CD4-positive, alpha-beta memory T cell (primary cell): Measurements from ENCODE around the gene GTF3C1. TPM values are rescaled to one million over a fixed set of nuclear protein-coding genes. Genes with fewer than 3 reads are reported as not detected.

Experiments
- CTCF ChIA-PET: fragments of 350-600 bp; sonication (Branson Sonifier 250); formaldehyde crosslinking; loops from one replicate; lab custom pipeline; 2021; ENCODE audit warnings: inconsistent platforms; ENCODE audit not compliant: partially characterized antibody; lab: Charles Lee
- POLR2A ChIA-PET: fragments of 350-600 bp; sonication (Branson Sonifier 250); formaldehyde crosslinking; loops from one replicate; lab custom pipeline; 2021; ENCODE audit not compliant: partially characterized antibody; lab: Charles Lee
- DNase-seq, 5 donors: peaks; one replicate each; pipeline versions ENCODE4 v3.0.0 to v3.0.0-alpha.2; 2020 to 2022; ENCODE audit warnings: mixed read lengths in 1 of 5
- H3K27ac ChIP-seq: one replicate; pipeline ENCODE4 v1.7.0; 2013; ENCODE audit warnings: low read depth, low read length
- H3K27me3 ChIP-seq: 2 replicates; pipeline ENCODE4 v1.7.0; 2013; ENCODE audit warnings: mild to moderate bottlenecking, low read length, moderate library complexity; ENCODE audit not compliant: insufficient read depth
- H3K36me3 ChIP-seq: 2 replicates; pipeline ENCODE4 v1.7.0; 2013; ENCODE audit warnings: mild to moderate bottlenecking, low read length, moderate library complexity; ENCODE audit not compliant: insufficient read depth
- H3K4me1 ChIP-seq: 2 replicates; pipeline ENCODE4 v1.7.0; 2013; ENCODE audit warnings: mild to moderate bottlenecking, low read length, moderate library complexity; ENCODE audit not compliant: insufficient read depth
- H3K4me3 ChIP-seq, 2 donors: one replicate each; pipeline ENCODE4 v1.7.0; 2013; ENCODE audit warnings: low read length in 2 of 2, mild to moderate bottlenecking in 1 of 2
- H3K9me3 ChIP-seq, 2 donors: one replicate each; pipeline ENCODE4 v1.7.0; 2013; ENCODE audit warnings: low read length in 2 of 2, control low read depth in 1 of 2; ENCODE audit not compliant: control insufficient read depth in 1 of 2
- H3K27ac Mint-ChIP-seq, 7 donors: one replicate each; pipeline ENCODE4 v1.8.0; 2020 to 2021; ENCODE audit warnings: mixed read lengths in 7 of 7, mild to moderate bottlenecking in 6 of 7, inconsistent platforms in 3 of 7, moderate library complexity in 3 of 7
- H3K27me3 Mint-ChIP-seq, 2 donors: one replicate each; pipeline ENCODE4 v1.8.0; 2020 to 2021; ENCODE audit warnings: mixed read lengths in 2 of 2
- H3K36me3 Mint-ChIP-seq, 2 donors: one replicate each; pipeline ENCODE4 v1.8.0; 2020 to 2021; ENCODE audit warnings: mixed read lengths in 2 of 2, inconsistent platforms in 1 of 2, mild to moderate bottlenecking in 1 of 2
- H3K4me1 Mint-ChIP-seq, 4 donors: one replicate each; pipeline ENCODE4 v1.8.0; 2020 to 2021; ENCODE audit warnings: mixed read lengths in 4 of 4, mild to moderate bottlenecking in 1 of 4
- H3K4me3 Mint-ChIP-seq, 8 donors: one replicate each; pipeline ENCODE4 v1.8.0; 2020 to 2021; ENCODE audit warnings: mixed read lengths in 8 of 8, mild to moderate bottlenecking in 7 of 8, moderate library complexity in 6 of 8, inconsistent platforms in 3 of 8
- H3K9me3 Mint-ChIP-seq, 8 donors: one replicate each; pipeline ENCODE4 v1.8.0; 2020 to 2021; ENCODE audit warnings: mixed read lengths in 8 of 8, mild to moderate bottlenecking in 5 of 8, inconsistent platforms in 3 of 8, moderate library complexity in 1 of 8
- intact Hi-C: fragments of 100-400 bp; cut with micrococcal nuclease; formaldehyde crosslinking; loops from one replicate; pipeline ENCODE4 v1.15.1; 2023
- polyA plus RNA-seq, 2 donors: library from polyadenylated mRNA; unstranded; fragments of 300-500 nt; fragmentation: Illumina TruSeq; gene quantifications; one replicate each; pipeline ENCODE4 v1.2.3, GENCODE V29; 2021
- total RNA-seq, 2 experiments: library from RNA; stranded (reverse); gene quantifications; one replicate each; pipeline ENCODE4 v1.2.3, GENCODE V29; 2021

GTF3C1 gene
- total and polyA plus RNA-seq, 4 experiments from 2014 or later, result 4.8 to 53.1 (median 39.5) TPM

DNA sequence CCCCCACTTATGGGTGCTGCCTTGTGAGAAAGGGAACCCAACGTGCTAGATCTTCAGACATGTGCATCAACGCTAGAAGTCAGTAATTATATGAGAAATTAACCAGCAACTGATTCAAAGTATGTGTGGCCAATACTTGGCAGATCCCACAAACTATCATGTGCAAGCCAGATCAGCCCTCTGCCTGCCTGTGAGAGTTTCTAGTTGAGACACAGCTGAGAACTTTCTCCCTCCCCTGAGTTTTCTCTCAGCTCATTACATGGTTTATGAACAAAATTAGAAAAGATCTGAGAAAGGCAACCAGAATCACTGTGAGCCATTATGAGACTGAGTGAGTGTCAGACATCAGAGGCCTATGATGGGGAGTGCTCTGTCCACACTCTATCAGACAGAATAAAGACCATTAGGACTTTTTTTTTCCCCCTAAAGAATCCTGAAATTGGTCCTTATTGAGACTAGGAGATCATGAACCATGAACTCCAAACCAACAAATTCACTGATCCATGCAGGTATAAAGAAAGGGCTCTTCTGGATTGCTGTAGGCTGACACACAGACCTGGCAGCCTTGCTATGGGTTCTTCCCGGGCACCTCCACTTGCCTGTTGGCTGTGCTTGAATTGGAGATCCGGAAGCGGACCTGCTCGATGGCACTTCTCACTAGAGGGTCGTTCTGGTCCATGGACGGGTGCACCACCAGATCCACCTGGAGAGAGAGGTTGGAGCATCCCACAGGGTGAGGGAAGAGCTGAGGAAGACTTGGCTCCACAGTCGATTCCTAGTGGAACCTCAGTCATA lies 51.5 kb downstream of the GTF3C1 start:
- Histone ChIP-seq H3K4me1 (no peaks in the 10 kb centered on the region), H3K36me3 (peaks cover 68% of the 10 kb centered on the region), H3K4me3 (no peak overlapping the region), H3K27me3 (no peaks in the 10 kb centered on the region), H3K27ac (no peak overlapping the region), H3K9me3 (no peaks in the 10 kb centered on the region)
- Mint-ChIP-seq H3K27ac (peak overlapping the region in 1 of 7 donors; percentile 16), H3K9me3 (no peaks in the 10 kb centered on the region), H3K36me3 (peaks cover 62 to 79% of the 10 kb centered on the region in 2 donors), H3K4me1 (no peaks in the 10 kb centered on the region), H3K27me3 (no peaks in the 10 kb centered on the region), H3K4me3 (no peak overlapping the region)
- intact Hi-C loops, result no loop called here
- ChIA-PET CTCF (no interaction called here), POLR2A (no interaction called here)
- no peak for DNase-seq

DNA sequence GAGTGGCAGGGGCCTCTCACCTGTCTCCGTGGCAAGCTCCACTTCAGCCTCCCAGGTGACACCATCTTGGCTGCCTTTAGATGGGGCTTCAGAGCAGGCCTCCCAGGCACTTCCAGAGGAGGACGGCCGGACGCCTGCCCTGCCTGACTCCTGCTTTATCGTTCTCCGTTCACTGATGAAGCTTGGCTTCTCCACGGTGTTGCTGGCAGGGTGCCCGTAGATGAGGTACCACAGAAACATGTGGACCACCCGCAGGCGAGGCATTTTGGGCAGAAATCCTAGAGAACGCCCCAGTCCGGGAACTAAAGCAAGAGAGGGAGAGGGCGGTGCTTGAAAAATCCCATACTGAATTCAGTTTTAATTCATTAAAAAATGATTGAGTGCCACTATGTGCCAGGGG lies 54.5 kb downstream of the GTF3C1 start:
- Mint-ChIP-seq H3K27me3 (no peaks in the 10 kb centered on the region), H3K4me3 (no peak overlapping the region), H3K36me3 (peaks cover 60 to 77% of the 10 kb centered on the region in 2 donors), H3K27ac (no peak overlapping the region), H3K9me3 (no peaks in the 10 kb centered on the region), H3K4me1 (no peaks in the 10 kb centered on the region)
- no peak overlapping the region for H3K27ac ChIP-seq
- H3K9me3 ChIP-seq, result no peaks in the 10 kb centered on the region
- DNase-seq, result no peak
- H3K4me3 ChIP-seq, result no peak overlapping the region
- CTCF ChIA-PET, result no interaction called here
- intact Hi-C loops, result no loop called here
- POLR2A ChIA-PET, result no interaction called here
- H3K4me1 ChIP-seq, result no peaks in the 10 kb centered on the region
- no peaks in the 10 kb centered on the region for H3K27me3 ChIP-seq
- H3K36me3 ChIP-seq, result peaks cover 61% of the 10 kb centered on the region

DNA sequence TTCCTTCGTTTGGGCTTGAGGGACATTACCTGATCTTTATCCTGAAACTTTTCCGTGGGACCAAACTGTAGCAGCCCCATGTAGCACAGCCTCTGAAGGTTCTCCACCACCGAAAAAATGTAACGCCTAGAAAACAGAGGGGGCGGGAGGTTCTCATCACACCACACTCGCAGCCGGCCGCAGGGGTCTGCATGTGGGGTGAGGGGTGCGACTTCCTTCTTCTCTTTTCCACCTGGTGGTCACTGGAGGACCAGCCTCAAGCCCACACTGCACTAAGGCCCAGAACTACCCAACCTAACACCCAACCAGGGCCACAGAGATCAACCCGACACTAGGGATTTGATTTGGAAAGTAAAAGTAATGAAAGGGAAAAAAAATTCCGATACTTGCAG lies 57.1 kb downstream of the GTF3C1 start:
- Mint-ChIP-seq H3K27ac (peak overlapping the region in 2 of 7 donors; percentile 66 to 79), H3K4me3 (no peak overlapping the region), H3K36me3 (peaks cover 63 to 79% of the 10 kb centered on the region in 2 donors), H3K4me1 (no peaks in the 10 kb centered on the region), H3K9me3 (no peaks in the 10 kb centered on the region), H3K27me3 (no peaks in the 10 kb centered on the region)
- H3K4me1 ChIP-seq, result no peaks in the 10 kb centered on the region
- H3K9me3 ChIP-seq, result no peaks in the 10 kb centered on the region
- no peak overlapping the region for H3K4me3 ChIP-seq
- no peak for DNase-seq
- intact Hi-C loops, result no loop called here
- peaks cover 58% of the 10 kb centered on the region for H3K36me3 ChIP-seq
- ChIA-PET CTCF (no interaction called here), POLR2A (no interaction called here)
- no peak overlapping the region for H3K27ac ChIP-seq
- no peaks in the 10 kb centered on the region for H3K27me3 ChIP-seq

DNA sequence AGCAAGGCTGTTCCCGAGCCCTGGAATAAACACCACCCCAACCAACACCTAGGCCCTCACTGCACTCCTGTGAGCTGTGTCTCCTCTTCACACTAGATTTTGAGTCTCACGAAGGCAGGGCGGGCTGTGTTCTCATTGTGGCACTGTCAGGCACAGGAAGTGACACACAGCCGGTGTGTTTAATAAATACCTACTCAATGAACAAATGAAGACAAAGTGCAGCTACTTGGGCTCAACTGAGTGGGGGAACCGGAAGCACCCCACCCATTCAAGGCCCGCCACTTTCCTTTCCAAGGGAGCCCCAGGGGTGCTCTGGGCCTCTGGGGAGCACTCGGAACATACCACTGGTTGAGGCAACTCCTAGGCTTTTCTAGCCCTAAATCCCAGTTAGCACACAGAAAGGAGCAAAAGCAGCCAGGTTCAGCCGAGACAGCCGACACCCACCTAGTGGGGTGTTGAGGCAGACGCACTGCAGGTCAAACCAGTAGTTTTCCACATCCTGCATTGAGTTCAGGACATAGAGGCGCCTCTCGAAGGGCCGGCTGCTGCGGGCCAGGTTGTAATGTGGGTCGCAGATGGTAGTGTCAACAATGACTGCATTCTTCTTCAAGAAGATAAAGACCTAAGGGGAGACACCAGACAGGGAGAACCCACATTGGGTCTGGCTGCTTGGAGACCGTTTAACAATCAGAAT lies 57.7 kb downstream of the GTF3C1 start:
- POLR2A ChIA-PET, result no interaction called here
- no peaks in the 10 kb centered on the region for H3K9me3 Mint-ChIP-seq
- Histone ChIP-seq H3K9me3 (no peaks in the 10 kb centered on the region), H3K36me3 (peaks cover 53% of the 10 kb centered on the region), H3K27ac (no peak overlapping the region), H3K4me1 (no peaks in the 10 kb centered on the region), H3K4me3 (no peak overlapping the region), H3K27me3 (no peaks in the 10 kb centered on the region)
- peaks cover 62 to 77% of the 10 kb centered on the region in 2 donors for H3K36me3 Mint-ChIP-seq
- no peak for DNase-seq
- H3K4me3 Mint-ChIP-seq, result no peak overlapping the region
- H3K27me3 Mint-ChIP-seq, result no peaks in the 10 kb centered on the region
- intact Hi-C loops, result no loop called here
- H3K4me1 Mint-ChIP-seq, result no peaks in the 10 kb centered on the region
- CTCF ChIA-PET, result no interaction called here
- H3K27ac Mint-ChIP-seq, result peak overlapping the region in 2 of 7 donors; percentile 53

DNA sequence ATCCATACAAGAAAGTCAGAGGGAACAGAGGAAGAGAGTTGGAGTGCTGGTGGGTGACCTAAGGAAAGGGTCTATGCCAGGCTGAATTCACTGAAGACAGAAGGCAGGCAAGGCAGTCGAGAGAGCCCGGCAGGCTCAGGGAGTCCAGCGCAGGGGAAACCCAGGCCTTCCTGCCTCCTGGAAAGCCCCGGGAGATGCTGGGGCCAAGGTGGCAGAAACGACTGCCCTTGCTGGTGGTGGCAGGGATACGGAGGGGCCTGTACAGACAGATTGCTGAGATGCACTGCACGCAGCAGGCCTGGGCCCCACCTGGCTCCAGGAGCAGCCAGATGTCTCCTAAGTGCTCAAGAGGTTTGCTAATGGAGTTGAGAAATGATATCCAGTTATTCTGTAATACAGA lies 59.8 kb downstream of the GTF3C1 start:
- Mint-ChIP-seq H3K9me3 (no peaks in the 10 kb centered on the region), H3K4me3 (no peak overlapping the region), H3K36me3 (peaks cover 76 to 81% of the 10 kb centered on the region in 2 donors), H3K27me3 (no peaks in the 10 kb centered on the region), H3K4me1 (no peaks in the 10 kb centered on the region), H3K27ac (peak overlapping the region in 1 of 7 donors; percentile 3)
- no peak for DNase-seq
- H3K27me3 ChIP-seq, result no peaks in the 10 kb centered on the region
- H3K27ac ChIP-seq, result no peak overlapping the region
- H3K4me1 ChIP-seq, result no peaks in the 10 kb centered on the region
- H3K9me3 ChIP-seq, result no peaks in the 10 kb centered on the region
- CTCF ChIA-PET, result no interaction called here
- H3K36me3 ChIP-seq, result peaks cover 62% of the 10 kb centered on the region
- POLR2A ChIA-PET, result no interaction called here
- no peak overlapping the region for H3K4me3 ChIP-seq
- intact Hi-C loops, result no loop called here

DNA sequence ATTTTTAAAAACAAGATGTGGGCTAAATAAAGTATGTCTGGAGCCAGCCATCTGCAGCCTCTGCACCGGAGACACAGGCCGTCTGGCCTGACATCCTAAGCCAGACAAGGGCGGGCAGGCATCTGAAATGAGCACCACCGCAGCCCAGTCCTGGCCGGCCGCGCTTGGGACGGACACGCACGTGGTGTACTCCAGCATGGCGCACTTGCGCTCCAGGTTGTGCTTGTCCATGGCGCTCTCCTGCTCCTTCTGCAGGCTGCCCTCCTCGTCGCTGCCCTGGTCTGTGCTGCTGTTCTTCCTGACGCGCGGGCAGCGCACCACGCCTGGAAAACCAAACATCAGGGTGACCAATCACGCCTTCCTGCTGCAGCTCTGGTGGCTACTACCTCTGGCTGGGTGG lies 60.3 kb downstream of the GTF3C1 start:
- Histone ChIP-seq H3K9me3 (no peaks in the 10 kb centered on the region), H3K27ac (no peak overlapping the region), H3K36me3 (peaks cover 62% of the 10 kb centered on the region), H3K4me1 (no peaks in the 10 kb centered on the region), H3K4me3 (no peak overlapping the region), H3K27me3 (no peaks in the 10 kb centered on the region)
- H3K27ac Mint-ChIP-seq, result peak overlapping the region in 1 of 7 donors; percentile 15
- no peaks in the 10 kb centered on the region for H3K27me3 Mint-ChIP-seq
- H3K36me3 Mint-ChIP-seq, result peaks cover 76 to 81% of the 10 kb centered on the region in 2 donors
- DNase-seq, result no peak
- no peaks in the 10 kb centered on the region for H3K9me3 Mint-ChIP-seq
- no peaks in the 10 kb centered on the region for H3K4me1 Mint-ChIP-seq
- CTCF ChIA-PET, result no interaction called here
- intact Hi-C loops, result no loop called here
- H3K4me3 Mint-ChIP-seq, result no peak overlapping the region
- POLR2A ChIA-PET, result no interaction called here

DNA sequence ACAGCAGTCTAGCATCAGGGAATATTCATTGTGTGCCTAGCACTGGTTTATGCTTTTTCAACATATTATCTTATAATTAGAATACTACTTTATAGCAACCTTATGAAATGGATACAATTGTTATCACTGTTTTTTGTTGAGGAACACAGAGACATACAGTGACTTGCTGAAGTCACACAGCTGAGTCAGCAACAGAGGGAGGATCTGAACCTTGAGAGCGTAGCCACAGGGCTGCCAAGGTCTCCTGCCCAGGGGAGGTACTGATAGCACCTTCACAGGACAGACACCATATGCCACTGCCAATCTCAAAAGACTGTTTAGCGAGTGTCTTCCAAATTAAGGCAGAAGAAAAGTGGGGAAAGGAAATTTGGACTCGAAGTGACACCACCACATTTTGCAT lies 63.0 kb downstream of the GTF3C1 start:
- H3K36me3 ChIP-seq, result peaks cover 76% of the 10 kb centered on the region
- Mint-ChIP-seq H3K4me1 (no peaks in the 10 kb centered on the region), H3K27me3 (no peaks in the 10 kb centered on the region), H3K36me3 (peaks cover 79 to 89% of the 10 kb centered on the region in 2 donors), H3K4me3 (no peak overlapping the region), H3K27ac (peak overlapping the region in 1 of 7 donors; percentile 41), H3K9me3 (no peaks in the 10 kb centered on the region)
- H3K4me3 ChIP-seq, result no peak overlapping the region
- intact Hi-C loops, result no loop called here
- H3K9me3 ChIP-seq, result no peaks in the 10 kb centered on the region
- no peaks in the 10 kb centered on the region for H3K27me3 ChIP-seq
- DNase-seq, result no peak
- no peak overlapping the region for H3K27ac ChIP-seq
- POLR2A ChIA-PET, result no interaction called here
- CTCF ChIA-PET, result no interaction called here
- H3K4me1 ChIP-seq, result no peaks in the 10 kb centered on the region
